VCaP (cell line): ENCODE data around the gene APBA2.

Experiments used
- H3K27ac ChIP-seq: fragments of 450-650 bp; 2 replicates; pipeline ENCODE4 v1.5.1; 2017
- TF ChIP-seq, protein P1 (sequence below): fragments of 450-650 bp; conservative IDR thresholded peaks from 2 replicates; pipeline ENCODE4 v1.5.1; 2017; ENCODE audit warnings: mild to moderate bottlenecking, moderate library complexity

Gene APBA2

DNA sequence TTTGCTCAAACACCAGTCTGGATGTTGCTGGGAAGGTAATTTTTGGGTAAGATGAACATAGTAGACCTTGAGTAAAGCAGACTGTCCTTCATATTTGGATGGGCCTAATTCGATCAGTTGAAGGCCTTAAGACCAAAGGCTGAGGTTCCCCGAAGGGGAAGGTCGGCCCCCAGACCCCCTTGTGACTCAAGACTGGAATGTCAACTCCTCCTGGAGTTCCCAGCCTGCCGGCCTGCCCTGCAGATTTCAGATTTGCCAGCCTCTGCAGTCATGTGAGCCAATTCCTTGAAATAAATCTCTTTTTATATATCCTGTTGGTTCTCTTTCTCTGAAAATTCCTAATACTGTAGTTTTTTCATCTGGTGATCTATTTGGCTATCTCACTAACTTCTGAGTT is 146.5 kb downstream of the APBA2 start:
- no peak overlapping the region for H3K27ac ChIP-seq
- TF ChIP-seq, protein P1, sequence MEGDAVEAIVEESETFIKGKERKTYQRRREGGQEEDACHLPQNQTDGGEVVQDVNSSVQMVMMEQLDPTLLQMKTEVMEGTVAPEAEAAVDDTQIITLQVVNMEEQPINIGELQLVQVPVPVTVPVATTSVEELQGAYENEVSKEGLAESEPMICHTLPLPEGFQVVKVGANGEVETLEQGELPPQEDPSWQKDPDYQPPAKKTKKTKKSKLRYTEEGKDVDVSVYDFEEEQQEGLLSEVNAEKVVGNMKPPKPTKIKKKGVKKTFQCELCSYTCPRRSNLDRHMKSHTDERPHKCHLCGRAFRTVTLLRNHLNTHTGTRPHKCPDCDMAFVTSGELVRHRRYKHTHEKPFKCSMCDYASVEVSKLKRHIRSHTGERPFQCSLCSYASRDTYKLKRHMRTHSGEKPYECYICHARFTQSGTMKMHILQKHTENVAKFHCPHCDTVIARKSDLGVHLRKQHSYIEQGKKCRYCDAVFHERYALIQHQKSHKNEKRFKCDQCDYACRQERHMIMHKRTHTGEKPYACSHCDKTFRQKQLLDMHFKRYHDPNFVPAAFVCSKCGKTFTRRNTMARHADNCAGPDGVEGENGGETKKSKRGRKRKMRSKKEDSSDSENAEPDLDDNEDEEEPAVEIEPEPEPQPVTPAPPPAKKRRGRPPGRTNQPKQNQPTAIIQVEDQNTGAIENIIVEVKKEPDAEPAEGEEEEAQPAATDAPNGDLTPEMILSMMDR = no peak

GRCh38 chr15:29032751-29033150 is 147.0 kb downstream of the APBA2 start:
- no peak overlapping the region for H3K27ac ChIP-seq
- TF ChIP-seq, protein P1 = no peak

DNA sequence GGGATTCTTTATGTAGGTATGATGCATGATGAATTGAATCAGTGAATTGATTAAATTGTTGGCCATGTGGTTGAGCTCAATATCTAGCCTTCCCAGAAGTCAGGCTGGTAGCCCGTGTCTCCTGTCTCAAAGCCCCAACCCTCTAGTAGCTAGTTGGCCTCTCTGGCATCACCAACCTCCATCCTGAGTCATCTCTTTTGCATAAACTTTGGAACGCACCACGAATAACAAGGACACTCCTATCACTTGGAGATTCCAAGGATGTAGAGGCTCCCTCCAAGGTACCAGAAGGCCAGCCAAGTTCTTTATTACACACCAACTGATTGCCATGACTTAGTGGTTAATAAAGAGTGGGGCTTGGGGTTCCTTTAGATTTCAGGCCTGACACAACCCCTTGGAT is 148.4 kb downstream of the APBA2 start:
- H3K27ac ChIP-seq = no peak overlapping the region
- TF ChIP-seq, protein P1 = no peak

DNA sequence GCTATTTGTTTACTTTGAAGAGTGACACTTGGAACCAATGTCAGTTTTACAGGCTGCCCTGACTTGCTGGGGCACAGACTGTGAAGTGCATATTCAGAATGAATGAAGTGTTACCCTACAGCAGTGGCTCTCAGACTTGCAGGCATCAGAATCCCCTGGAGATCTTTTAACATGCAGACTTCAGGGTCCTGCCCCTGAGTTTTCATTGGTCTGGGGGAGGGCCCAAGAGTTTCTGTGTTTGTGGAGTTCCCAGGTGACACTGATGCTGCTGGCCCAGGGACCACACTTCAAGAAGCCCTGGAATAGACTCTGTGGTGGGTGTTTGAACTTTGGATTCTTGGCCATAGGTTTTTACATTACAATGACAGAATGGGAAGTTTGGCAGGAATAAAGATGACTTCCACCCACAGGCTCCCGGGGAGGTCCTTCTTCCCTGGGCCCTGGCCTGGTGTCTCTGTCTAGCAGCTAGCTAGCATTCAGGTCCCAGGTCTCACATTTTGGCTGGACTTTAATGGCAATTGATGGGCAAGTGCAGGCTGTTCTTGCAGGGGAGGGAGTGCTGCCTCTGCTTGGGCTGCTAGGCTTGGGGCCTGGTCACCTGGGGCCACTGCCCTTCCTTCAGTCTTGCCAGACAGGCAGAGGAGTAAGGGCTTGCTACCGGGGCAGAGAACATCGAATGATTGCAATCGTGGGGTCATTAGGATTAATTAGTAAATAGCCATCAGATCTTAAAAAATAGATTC is 149.0 kb downstream of the APBA2 start:
- TF ChIP-seq, protein P1 = no peak
- H3K27ac ChIP-seq = no peak overlapping the region

- TF ChIP-seq, protein P1 = no peak
- no peak overlapping the region for H3K27ac ChIP-seq
Measured at GRCh38 chr15:29035336-29036285, 149.8 kb downstream of the APBA2 start.

GRCh38 chr15:29037997-29038705 is 152.4 kb downstream of the APBA2 start:
- TF ChIP-seq, protein P1 = no peak
- H3K27ac ChIP-seq = no peak overlapping the region
